Uterus (tissue), 2 donors: ENCODE results near the gene METTL17.

Source experiments
- POLR2A ChIP-seq, 2 donors: fragments of 450-650 bp; IDR thresholded peaks; one replicate each; pipeline ENCODE4 v1.6.1; 2016; ENCODE audit warnings: antibody characterized with exemption in 2 of 2, mild to moderate bottlenecking in 1 of 2, moderate library complexity in 1 of 2
- TF ChIP-seq, protein P1 (sequence below), 4 experiments: fragments of 200-600 bp in 2 of 4; fragments of 450-650 bp in 2 of 4; sonication (generic) in 2 of 4; IDR thresholded peaks; one replicate each; pipeline ENCODE4 v1.5.1; 2016 to 2019; ENCODE audit warnings: antibody characterized with exemption in 4 of 4, mild to moderate bottlenecking in 2 of 4, moderate library complexity in 1 of 4

DNA sequence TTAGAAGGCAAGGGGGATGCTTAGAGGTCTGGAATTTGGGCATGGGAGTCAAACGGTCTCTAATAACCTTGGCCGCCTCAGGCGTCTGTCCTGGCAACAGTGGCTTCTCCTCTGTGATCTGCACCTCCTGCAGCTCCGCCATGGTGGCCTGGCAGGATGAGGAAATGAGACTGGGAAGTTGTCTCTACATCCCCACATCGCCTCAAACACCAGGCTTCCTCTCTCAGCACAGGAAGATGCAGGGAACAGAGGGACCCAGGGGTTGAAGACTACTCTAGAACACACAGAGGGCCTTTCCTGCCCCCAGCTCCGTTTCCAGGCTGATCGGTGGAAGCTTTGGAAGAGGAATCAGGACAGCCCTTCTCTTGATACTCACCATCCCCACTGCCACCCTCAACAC, 33.4 kb downstream of the METTL17 start:
- TF ChIP-seq, protein P1, sequence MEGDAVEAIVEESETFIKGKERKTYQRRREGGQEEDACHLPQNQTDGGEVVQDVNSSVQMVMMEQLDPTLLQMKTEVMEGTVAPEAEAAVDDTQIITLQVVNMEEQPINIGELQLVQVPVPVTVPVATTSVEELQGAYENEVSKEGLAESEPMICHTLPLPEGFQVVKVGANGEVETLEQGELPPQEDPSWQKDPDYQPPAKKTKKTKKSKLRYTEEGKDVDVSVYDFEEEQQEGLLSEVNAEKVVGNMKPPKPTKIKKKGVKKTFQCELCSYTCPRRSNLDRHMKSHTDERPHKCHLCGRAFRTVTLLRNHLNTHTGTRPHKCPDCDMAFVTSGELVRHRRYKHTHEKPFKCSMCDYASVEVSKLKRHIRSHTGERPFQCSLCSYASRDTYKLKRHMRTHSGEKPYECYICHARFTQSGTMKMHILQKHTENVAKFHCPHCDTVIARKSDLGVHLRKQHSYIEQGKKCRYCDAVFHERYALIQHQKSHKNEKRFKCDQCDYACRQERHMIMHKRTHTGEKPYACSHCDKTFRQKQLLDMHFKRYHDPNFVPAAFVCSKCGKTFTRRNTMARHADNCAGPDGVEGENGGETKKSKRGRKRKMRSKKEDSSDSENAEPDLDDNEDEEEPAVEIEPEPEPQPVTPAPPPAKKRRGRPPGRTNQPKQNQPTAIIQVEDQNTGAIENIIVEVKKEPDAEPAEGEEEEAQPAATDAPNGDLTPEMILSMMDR (IDR thresholded peaks at IDR 0.05), result no peak
- TF ChIP-seq POLR2A (IDR thresholded peaks at IDR 0.05), result no peak
